H1 (cell line): ENCODE measurements around the gene EYA2. TPM values are rescaled to one million over a fixed set of nuclear protein-coding genes. Genes with fewer than 3 reads are reported as not detected.

Experiments used
- CTCF ChIA-PET: fragments of 300-600 bp; sonication (Branson Sonifier 250); formaldehyde crosslinking; loops from one replicate; lab custom pipeline; 2021; ENCODE audit not compliant: partially characterized antibody; lab: Charles Lee
- POLR2A ChIA-PET: fragments of 300-600 bp; sonication (Branson Sonifier 250); formaldehyde crosslinking; loops from one replicate; lab custom pipeline; 2021; ENCODE audit warnings: inconsistent platforms; ENCODE audit not compliant: partially characterized antibody; lab: Charles Lee
- DNase-seq, 2 experiments: peaks; one replicate each; pipeline versions ENCODE4 v3.0.0 to v3.0.0-alpha.2; 2010 to 2022; ENCODE audit warnings: low spot score in 2 of 2, low read depth in 1 of 2, mixed read lengths in 1 of 2
- FAIRE-seq: peaks from 2 replicates; lab custom pipeline; 2011; peaks lifted over from hg19 to GRCh38; lab: Jason Lieb, UNC
- H2AFZ ChIP-seq: 2 replicates; pipeline ENCODE4 v1.8.1; 2012; ENCODE audit warnings: low read length, inconsistent platforms
- H2AK5ac ChIP-seq: 2 replicates; pipeline ENCODE4 v1.6.1; 2013; ENCODE audit warnings: low read depth, low read length
- H2BK120ac ChIP-seq: replicated peaks from 2 replicates; pipeline ENCODE3; 2013; ENCODE audit warnings: low read depth, low read length, inconsistent platforms
- H2BK12ac ChIP-seq: 2 replicates; pipeline ENCODE4 v1.6.1; 2013; ENCODE audit warnings: low read depth, low read length
- H2BK15ac ChIP-seq: 2 replicates; pipeline ENCODE4 v1.6.1; 2013; ENCODE audit warnings: low read length
- H2BK20ac ChIP-seq: 2 replicates; pipeline ENCODE4 v1.6.1; 2013; ENCODE audit warnings: low read length
- H2BK5ac ChIP-seq: 2 replicates; pipeline ENCODE4 v1.6.1; 2013; ENCODE audit warnings: low read depth, low read length
- H3K14ac ChIP-seq: 2 replicates; pipeline ENCODE4 v1.6.1; 2013; ENCODE audit warnings: inconsistent platforms; ENCODE audit not compliant: insufficient read length
- H3K18ac ChIP-seq: 2 replicates; pipeline ENCODE4 v1.6.1; 2013; ENCODE audit warnings: low read length; ENCODE audit errors: extremely low read depth
- H3K23ac ChIP-seq: 2 replicates; pipeline ENCODE4 v1.6.1; 2013; ENCODE audit warnings: inconsistent platforms; ENCODE audit not compliant: insufficient read length
- H3K23me2 ChIP-seq: 2 replicates; pipeline ENCODE4 v1.6.1; 2013; ENCODE audit warnings: low read depth, low read length
- H3K27ac ChIP-seq: 2 replicates; pipeline ENCODE4 v1.6.1; 2011; ENCODE audit warnings: low read depth, low read length, inconsistent platforms
- H3K27me3 ChIP-seq, 4 experiments: replicated peaks in 1 of 4; 1 replicate in 1 of 4; 2 replicates in 3 of 4; pipeline versions ENCODE4 v1.6.1 to v1.8.1; 2011 to 2013; ENCODE audit warnings: low read length in 3 of 4, mild to moderate bottlenecking in 3 of 4, inconsistent platforms in 2 of 4, mixed read lengths in 2 of 4, moderate library complexity in 1 of 4; ENCODE audit not compliant: control insufficient read depth in 3 of 4, insufficient read depth in 3 of 4; ENCODE audit errors: extremely low read depth in 1 of 4
- H3K36me3 ChIP-seq, 4 experiments: 2 replicates each; pipeline versions ENCODE4 v1.6.1 to v1.8.1; 2011 to 2013; ENCODE audit warnings: mild to moderate bottlenecking in 4 of 4, low read length in 3 of 4, moderate library complexity in 2 of 4, control low read depth in 1 of 4, inconsistent platforms in 1 of 4; ENCODE audit not compliant: insufficient read depth in 4 of 4, control insufficient read depth in 2 of 4
- H3K4ac ChIP-seq: replicated peaks from 2 replicates; pipeline ENCODE3; 2013; ENCODE audit warnings: low read length, low read depth, mixed read lengths, inconsistent platforms; ENCODE audit not compliant: insufficient read length
- H3K4me1 ChIP-seq, 4 experiments: replicated peaks in 1 of 4; 1 replicate in 1 of 4; 2 replicates in 3 of 4; pipeline versions ENCODE4 v1.6.1 to v1.8.1; 2011 to 2013; ENCODE audit warnings: low read length in 3 of 4, inconsistent platforms in 2 of 4, mixed read lengths in 1 of 4; ENCODE audit not compliant: insufficient read depth in 4 of 4, control insufficient read depth in 3 of 4
- H3K4me2 ChIP-seq, 2 experiments: 2 replicates each; pipeline versions ENCODE4 v1.6.1 to v1.8.1; 2011 to 2013; ENCODE audit warnings: low read depth in 2 of 2, low read length in 2 of 2, control low read depth in 1 of 2, inconsistent platforms in 1 of 2, mild to moderate bottlenecking in 1 of 2; ENCODE audit not compliant: insufficient read depth in 1 of 2
- H3K4me3 ChIP-seq, 4 experiments: fragments of 200-600, 300-600 bp in 1 of 4; sonication (generic), shearing (Covaris generic), sonication (Bioruptor Twin) in 1 of 4; 2 replicates each; pipeline versions ENCODE4 v1.5.1 to v1.8.1; 2011 to 2016; ENCODE audit warnings: low read length in 4 of 4, low read depth in 3 of 4, control low read depth in 2 of 4, inconsistent platforms in 2 of 4, mild to moderate bottlenecking in 2 of 4, mixed read lengths in 1 of 4, moderate library complexity in 1 of 4; ENCODE audit not compliant: insufficient read depth in 2 of 4; ENCODE audit errors: extremely low read depth in 1 of 4
- H3K56ac ChIP-seq: replicated peaks from 2 replicates; pipeline ENCODE3; 2013; ENCODE audit warnings: low read depth, mild to moderate bottlenecking, mixed read lengths, low read length, inconsistent platforms; ENCODE audit not compliant: insufficient read length
- H3K79me1 ChIP-seq: 2 replicates; pipeline ENCODE4 v1.6.1; 2013; ENCODE audit warnings: low read depth, low read length, control low read depth
- H3K79me2 ChIP-seq, 2 experiments: 2 replicates each; pipeline versions ENCODE4 v1.6.1 to v1.8.1; 2012 to 2013; ENCODE audit warnings: low read length in 2 of 2, mild to moderate bottlenecking in 2 of 2, inconsistent platforms in 1 of 2; ENCODE audit not compliant: insufficient read depth in 2 of 2, control insufficient read depth in 1 of 2
- H3K9ac ChIP-seq, 4 experiments: replicated peaks in 1 of 4; 1 replicate in 1 of 4; 2 replicates in 3 of 4; pipeline versions ENCODE4 v1.6.1 to v1.8.1; 2011 to 2013; ENCODE audit warnings: low read depth in 3 of 4, low read length in 3 of 4, control low read depth in 2 of 4, mild to moderate bottlenecking in 2 of 4, moderate library complexity in 2 of 4, inconsistent platforms in 1 of 4; ENCODE audit errors: extremely low read depth in 1 of 4
- H3K9me3 ChIP-seq, 2 experiments: 2 replicates each; pipeline versions ENCODE4 v1.6.1 to v1.8.1; 2012 to 2013; ENCODE audit warnings: mild to moderate bottlenecking in 2 of 2, moderate library complexity in 2 of 2, control low read depth in 1 of 2, inconsistent platforms in 1 of 2, low read depth in 1 of 2, low read length in 1 of 2, mixed read lengths in 1 of 2; ENCODE audit not compliant: insufficient read depth in 2 of 2
- H4K20me1 ChIP-seq, 2 experiments: replicated peaks in 1 of 2; 2 replicates each; pipeline versions ENCODE3 to v1.8.1; 2011 to 2013; ENCODE audit warnings: inconsistent platforms in 2 of 2, low read length in 2 of 2, mild to moderate bottlenecking in 1 of 2; ENCODE audit not compliant: insufficient read depth in 2 of 2, control insufficient read depth in 1 of 2
- H4K5ac ChIP-seq: 2 replicates; pipeline ENCODE4 v1.6.1; 2013; ENCODE audit warnings: low read length, low read depth, mixed read lengths, inconsistent platforms; ENCODE audit not compliant: insufficient read length
- H4K8ac ChIP-seq: 2 replicates; pipeline ENCODE4 v1.8.0; 2013; ENCODE audit warnings: mild to moderate bottlenecking, moderate library complexity, low read length, inconsistent platforms; ENCODE audit not compliant: insufficient read depth; ENCODE audit errors: extremely low read depth
- H4K91ac ChIP-seq: replicated peaks from 2 replicates; pipeline ENCODE3; 2013; ENCODE audit warnings: low read length, mixed read lengths, inconsistent platforms; ENCODE audit not compliant: insufficient read length
- CTBP2 ChIP-seq: IDR thresholded peaks from 2 replicates; pipeline ENCODE4 v1.7.0; 2011; ENCODE audit warnings: borderline replicate concordance, mild to moderate bottlenecking, moderate library complexity, mixed read lengths, low read length; ENCODE audit not compliant: insufficient read depth, insufficient read length
- EP300 ChIP-seq, 2 experiments: IDR thresholded peaks; 1 replicate in 1 of 2; 2 replicates in 1 of 2; pipeline ENCODE4 v1.6.1; 2011 to 2012; ENCODE audit warnings: low read depth in 2 of 2, low read length in 2 of 2, mild to moderate bottlenecking in 2 of 2, borderline replicate concordance in 1 of 2, inconsistent platforms in 1 of 2, moderate library complexity in 1 of 2
- HDAC2 ChIP-seq, 2 experiments: fragments of 300-600 bp in 1 of 2; sonication (generic) in 1 of 2; IDR thresholded peaks; 2 replicates each; pipeline ENCODE4 v1.6.1; 2011 to 2012; ENCODE audit warnings: low read depth in 2 of 2, low read length in 2 of 2, mild to moderate bottlenecking in 2 of 2, moderate library complexity in 2 of 2, borderline replicate concordance in 1 of 2, inconsistent platforms in 1 of 2
- JUND ChIP-seq: IDR thresholded peaks from 2 replicates; pipeline ENCODE4 v1.6.1; 2011; ENCODE audit warnings: mild to moderate bottlenecking, improper control_type of control experiment, low read length
- PHF8 ChIP-seq: fragments of 200-600 bp; sonication (generic); conservative IDR thresholded peaks from 2 replicates; pipeline ENCODE4 v1.7.1; 2012; ENCODE audit warnings: low read depth, mild to moderate bottlenecking, inconsistent platforms, low read length, moderate library complexity
- SIN3A ChIP-seq, 2 experiments: IDR thresholded peaks in 1 of 2; conservative IDR thresholded peaks in 1 of 2; 2 replicates each; pipeline ENCODE4 v1.6.1; 2011 to 2012; ENCODE audit warnings: low read length in 2 of 2, improper control_type of control experiment in 1 of 2, low read depth in 1 of 2, mild to moderate bottlenecking in 1 of 2
- SP2 ChIP-seq: IDR thresholded peaks from 2 replicates; pipeline ENCODE4 v1.6.1; 2012; ENCODE audit warnings: mild to moderate bottlenecking, low read length, inconsistent platforms
- TBP ChIP-seq: IDR thresholded peaks from 2 replicates; pipeline ENCODE4 v1.6.1; 2011; ENCODE audit warnings: low read depth, low read length, improper control_type of control experiment
- TCF12 ChIP-seq: IDR thresholded peaks from 2 replicates; pipeline ENCODE4 v1.6.1; 2011; ENCODE audit warnings: low read depth, mild to moderate bottlenecking, low read length
- TEAD4 ChIP-seq: IDR thresholded peaks from 2 replicates; pipeline ENCODE4 v1.6.1; 2012; ENCODE audit warnings: low read depth, low read length, inconsistent platforms, mixed read lengths
- WGBS, 2 experiments: shearing (Covaris generic) in 1 of 2; methylation state at CpG; one replicate each; pipeline versions ENCODE4 v1.1.6 to v1.1.7; 2013 to 2015; ENCODE audit warnings: low lambda C conversion rate in 2 of 2, mixed read lengths in 2 of 2, inconsistent platforms in 1 of 2, low coverage in 1 of 2, missing lambda C conversion rate in 1 of 2; ENCODE audit not compliant: insufficient replicate concordance in 2 of 2, insufficient coverage in 1 of 2, insufficient read length in 1 of 2; ENCODE audit errors: extremely low coverage in 1 of 2, missing lambda C conversion rate in 1 of 2; 5-methylcytosine and 5-hydroxymethylcytosine counted together
- polyA plus RNA-seq, 7 experiments: library from polyadenylated mRNA; depleted of rRNA in 3 of 7; stranded (reverse) in 5 of 7; unstranded in 2 of 7; fragments of >200 nt in 5 of 7; fragments of 200-250 nt in 2 of 7; gene quantifications; 1 replicate in 5 of 7; 2 replicates in 1 of 7; 4 replicates in 1 of 7; pipeline versions ENCODE4 v1.2.1 to v1.2.3, GENCODE V29; 2011 to 2013; ENCODE audit warnings: missing spikeins in 2 of 7, mixed read lengths in 2 of 7
- total RNA-seq: library from RNA; stranded (reverse); fragmentation: NEBNext Ultra II Directional; extraction: Animal tissue kit (Norgen Biotek cat#: 25700); gene quantifications from 2 replicates; pipeline ENCODE4 v1.2.1, GENCODE V29; 2021
- TF ChIP-seq, protein P1 (sequence below): IDR thresholded peaks from 2 replicates; pipeline ENCODE4 v1.6.1; 2012; ENCODE audit warnings: inconsistent platforms

EYA2 gene
- total and polyA plus RNA-seq, 2 of the 8 experiments (the other 6 are each of a cell fraction or from before 2014, with no cell fraction given) = 1.6 to 1.7 TPM

DNA sequence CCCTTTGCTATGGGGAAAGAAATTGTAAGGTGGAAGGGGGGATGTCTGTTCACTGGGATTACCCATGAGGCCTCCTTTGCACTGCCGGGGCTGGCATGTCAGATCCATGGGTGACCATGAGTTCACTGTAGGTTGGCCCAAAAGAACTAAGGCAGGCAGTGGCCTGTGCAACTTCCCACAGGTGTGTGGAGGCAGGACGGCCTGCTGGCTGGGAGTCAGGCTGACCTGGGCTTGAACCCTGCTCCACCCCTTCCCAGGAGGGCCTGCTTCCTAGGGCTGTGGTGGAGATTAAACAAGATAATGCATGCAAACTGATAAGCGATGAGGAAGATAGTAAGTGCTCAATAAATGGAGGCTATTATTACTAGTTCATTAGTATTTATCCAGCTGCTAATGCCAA lies 163.0 kb downstream of the EYA2 start:
- no peak overlapping the region for H2BK12ac ChIP-seq
- POLR2A ChIA-PET = no interaction called here
- CTCF ChIA-PET = no interaction called here
- H3K4me3 ChIP-seq = no peak overlapping the region
- H4K20me1 ChIP-seq = no peaks in the 10 kb centered on the region
- H2BK5ac ChIP-seq = no peak overlapping the region
- no peak overlapping the region for H4K91ac ChIP-seq
- no peaks in the 10 kb centered on the region for H3K4me1 ChIP-seq
- no peak overlapping the region for H2BK120ac ChIP-seq
- no peak overlapping the region for H3K18ac ChIP-seq
- H4K8ac ChIP-seq = peak overlapping the region; percentile 9; the same call in 1 of the 2 replicates
- FAIRE-seq = no peak
- no peaks in the 10 kb centered on the region for H3K27me3 ChIP-seq
- no peak overlapping the region for H3K56ac ChIP-seq
- H2AK5ac ChIP-seq = no peak overlapping the region
- no peaks in the 10 kb centered on the region for H3K23me2 ChIP-seq
- no peak overlapping the region for H4K5ac ChIP-seq
- 89% methylated on average over 3 of the region's 3 CpGs; no CpG with 5 or more reads in 1 of the 2 experiments for WGBS, 2 experiments
- H3K79me2 ChIP-seq = no peaks in the 10 kb centered on the region
- H2AFZ ChIP-seq = no peak overlapping the region
- H2BK15ac ChIP-seq = no peak overlapping the region
- H3K79me1 ChIP-seq = no peaks in the 10 kb centered on the region
- H2BK20ac ChIP-seq = no peak overlapping the region
- DNase-seq = no peak
- H3K23ac ChIP-seq = no peak overlapping the region
- no peaks in the 10 kb centered on the region for H3K36me3 ChIP-seq
- H3K14ac ChIP-seq = no peak overlapping the region
- no peak overlapping the region for H3K4me2 ChIP-seq
- no peak overlapping the region for H3K4ac ChIP-seq
- no peak overlapping the region for H3K27ac ChIP-seq
- H3K9ac ChIP-seq = no peak overlapping the region
- no peak for TF ChIP-seq TEAD4
- TF ChIP-seq TCF12 = no peak
- TF ChIP-seq, protein P1, sequence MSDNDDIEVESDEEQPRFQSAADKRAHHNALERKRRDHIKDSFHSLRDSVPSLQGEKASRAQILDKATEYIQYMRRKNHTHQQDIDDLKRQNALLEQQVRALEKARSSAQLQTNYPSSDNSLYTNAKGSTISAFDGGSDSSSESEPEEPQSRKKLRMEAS = no peak
- no peak for TF ChIP-seq JUND
- no peak for TF ChIP-seq TBP
- no peak for TF ChIP-seq HDAC2 (IDR thresholded peaks at IDR 0.05; ENCODE audit: borderline replicate concordance in 1 of 2, low read depth in 2 of 2, low read length in 2 of 2)
- no peak for TF ChIP-seq EP300 (IDR thresholded peaks at IDR 0.05; ENCODE audit: borderline replicate concordance in 1 of 2, low read depth in 2 of 2, low read length in 2 of 2)
- TF ChIP-seq SP2 = no peak
- TF ChIP-seq SIN3A (conservative IDR thresholded peaks at IDR 0.05 in 1 of 2, IDR thresholded peaks at IDR 0.05 in 1 of 2; ENCODE audit: low read depth in 1 of 2, low read length in 2 of 2) = no peak
- no peak for TF ChIP-seq PHF8
- TF ChIP-seq CTBP2 = no peak
- no peaks in the 10 kb centered on the region for H3K9me3 ChIP-seq
